Stomach (tissue), 9 donors: ENCODE results near the gene TSHZ2. TPM values are rescaled to one million over a fixed set of nuclear protein-coding genes. Genes with fewer than 3 reads are reported as not detected.

Experiments
- DNase-seq, 2 donors: peaks; one replicate each; pipeline versions ENCODE4 v3.0.0 to v3.0.0-alpha.2; 2013 to 2019
- H3K27ac ChIP-seq, 5 donors: fragments of 200-600 bp in 4 of 5; sonication (generic) in 4 of 5; one replicate each; pipeline ENCODE4 v1.5.1; 2013 to 2019; ENCODE audit warnings: mild to moderate bottlenecking in 1 of 5, moderate library complexity in 1 of 5
- H3K27me3 ChIP-seq, 3 donors: fragments of 200-600 bp; sonication (generic); one replicate each; pipeline ENCODE4 v1.5.1; 2017 to 2019; ENCODE audit warnings: mixed run types in 1 of 3
- H3K36me3 ChIP-seq, 4 donors: fragments of 200-600 bp; sonication (generic); 1 replicate in 3 of 4; 2 replicates in 1 of 4; pipeline ENCODE4 v1.5.1; 2016 to 2019
- H3K4me1 ChIP-seq, 4 donors: fragments of 200-600 bp; sonication (generic); one replicate each; pipeline ENCODE4 v1.5.1; 2016 to 2019
- H3K4me3 ChIP-seq, 4 donors: fragments of 200-600 bp; sonication (generic) in 3 of 4; one replicate each; pipeline ENCODE4 v1.5.1; 2016 to 2019; ENCODE audit warnings: mild to moderate bottlenecking in 1 of 4
- H3K9me3 ChIP-seq, 4 donors: fragments of 200-600 bp; sonication (generic); one replicate each; pipeline ENCODE4 v1.5.1; 2016 to 2019
- EP300 ChIP-seq: sonication (generic); formaldehyde crosslinking; IDR thresholded peaks from one replicate; pipeline ENCODE4 v1.6.1; 2017; ENCODE audit warnings: antibody characterized with exemption
- POLR2A ChIP-seq, 4 donors: fragments of 450-650 bp; IDR thresholded peaks; one replicate each; pipeline ENCODE4 v1.6.1; 2016; ENCODE audit warnings: antibody characterized with exemption in 4 of 4, control low read depth in 2 of 4, mild to moderate bottlenecking in 1 of 4, moderate library complexity in 1 of 4
- POLR2AphosphoS5 ChIP-seq, 3 donors: sonication (generic); formaldehyde crosslinking; IDR thresholded peaks; one replicate each; pipeline ENCODE4 v1.6.1; 2016; ENCODE audit warnings: antibody characterized with exemption in 3 of 3
- WGBS, 5 donors: extraction: QIAGEN DNeasy Blood & Tissue Kit in 3 of 5; methylation state at CpG; one replicate each; pipeline versions ENCODE4 v1.1.5 to v1.1.7; 2013 to 2018; 5-methylcytosine and 5-hydroxymethylcytosine counted together
- intact Hi-C: fragments of 100-400 bp; cut with DNase I; formaldehyde crosslinking; loops from one replicate; pipeline ENCODE4 v1.15.1; 2023; ENCODE audit warnings: low total_unique reads
- polyA plus RNA-seq, 3 donors: library from polyadenylated mRNA; stranded (reverse); fragments of 200-250 nt; gene quantifications; one replicate each; pipeline ENCODE4 v1.2.3, GENCODE V29; 2013
- total RNA-seq, 5 donors: library from RNA; depleted of rRNA; stranded (reverse); fragments of >200 nt; gene quantifications; one replicate each; pipeline versions ENCODE4 v1.1.0 to v1.2.3, GENCODE V29; 2014 to 2016
- TF ChIP-seq, protein P1 (sequence below), 7 experiments: fragments of 450-650 bp in 4 of 7; fragments of 200-600 bp in 3 of 7; sonication (generic) in 3 of 7; IDR thresholded peaks; one replicate each; pipeline ENCODE4 v1.5.1; 2016 to 2019; ENCODE audit warnings: antibody characterized with exemption in 7 of 7, control low read depth in 2 of 7, mild to moderate bottlenecking in 1 of 7
- donor health status: healthy with polysubstance abuse.
- donor health status: Bipolar disorder and iron deficiency.
- donor health status: healthy.

Gene TSHZ2
- total and polyA plus RNA-seq, 8 donors, result 2.9 to 20.5 (median 5.8) TPM

DNA sequence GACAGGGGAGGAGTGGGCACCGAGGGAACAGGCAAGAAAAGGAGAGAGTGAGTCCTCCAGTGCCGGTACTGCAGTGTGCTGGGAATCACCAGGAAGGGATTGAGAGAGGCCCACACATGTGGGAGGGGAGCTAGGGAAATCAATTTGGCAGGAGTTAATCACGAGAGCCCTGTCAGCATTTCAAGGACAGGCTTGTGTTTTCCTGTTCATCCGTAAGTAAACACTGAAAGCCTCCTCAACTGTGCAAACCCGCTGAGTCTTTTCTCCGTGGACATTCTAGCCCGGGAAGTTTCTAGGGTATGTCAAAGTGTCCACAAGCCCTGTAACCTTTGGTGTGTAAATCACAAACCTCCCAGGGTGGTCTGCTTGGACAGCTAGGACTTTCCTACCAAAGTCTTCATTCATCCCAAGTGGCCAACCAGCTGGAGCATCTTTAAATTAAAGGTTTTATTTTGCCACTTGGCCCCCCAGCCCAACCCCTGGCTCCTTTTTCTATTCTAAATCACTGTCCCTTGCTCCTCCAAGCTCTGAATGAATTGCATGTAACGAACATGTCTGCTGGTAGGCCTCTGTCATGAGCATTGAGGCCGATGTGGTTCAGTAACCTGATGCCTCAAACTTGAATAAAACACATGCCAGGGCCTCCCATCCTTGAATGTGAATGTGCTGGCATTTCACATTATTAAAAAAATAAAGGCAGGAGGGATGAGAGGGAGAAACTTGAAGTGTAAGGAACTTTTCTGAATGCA is 472.4 kb downstream of the TSHZ2 start:
- Histone ChIP-seq H3K9me3 (peaks cover 0 to 20% (median 14%) of the 10 kb centered on the region in 4 donors), H3K27ac (no peak overlapping the region)
- DNase-seq, result peak in 1 of 2 donors; percentile 69

DNA sequence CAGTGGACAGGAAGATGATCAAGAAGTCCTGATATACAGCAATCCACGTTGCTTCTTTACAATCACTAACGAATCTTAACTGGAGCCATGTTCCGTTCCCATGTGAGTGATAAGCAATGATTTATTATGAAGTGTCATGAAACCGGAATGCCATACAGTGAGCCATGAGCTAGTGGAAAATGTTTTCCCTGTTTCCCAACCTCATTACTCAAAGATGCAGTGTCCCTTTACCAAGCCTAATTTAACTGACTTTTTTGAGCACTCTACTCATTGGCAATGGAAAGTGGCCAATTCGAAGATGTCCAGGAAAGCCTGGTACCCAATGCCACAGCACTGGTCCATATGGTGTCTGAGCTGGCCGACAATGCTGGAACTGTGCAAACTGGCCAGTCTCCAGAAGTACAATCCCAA is 473.2 kb downstream of the TSHZ2 start:
- H3K4me1 ChIP-seq, result no peaks in the 10 kb centered on the region
- DNase-seq, result peak in 1 of 2 donors; percentile 59
- TF ChIP-seq POLR2AphosphoS5 (IDR thresholded peaks at IDR 0.05) (no peak), POLR2A (IDR thresholded peaks at IDR 0.05) (no peak), EP300 (no peak)
- TF ChIP-seq, protein P1, sequence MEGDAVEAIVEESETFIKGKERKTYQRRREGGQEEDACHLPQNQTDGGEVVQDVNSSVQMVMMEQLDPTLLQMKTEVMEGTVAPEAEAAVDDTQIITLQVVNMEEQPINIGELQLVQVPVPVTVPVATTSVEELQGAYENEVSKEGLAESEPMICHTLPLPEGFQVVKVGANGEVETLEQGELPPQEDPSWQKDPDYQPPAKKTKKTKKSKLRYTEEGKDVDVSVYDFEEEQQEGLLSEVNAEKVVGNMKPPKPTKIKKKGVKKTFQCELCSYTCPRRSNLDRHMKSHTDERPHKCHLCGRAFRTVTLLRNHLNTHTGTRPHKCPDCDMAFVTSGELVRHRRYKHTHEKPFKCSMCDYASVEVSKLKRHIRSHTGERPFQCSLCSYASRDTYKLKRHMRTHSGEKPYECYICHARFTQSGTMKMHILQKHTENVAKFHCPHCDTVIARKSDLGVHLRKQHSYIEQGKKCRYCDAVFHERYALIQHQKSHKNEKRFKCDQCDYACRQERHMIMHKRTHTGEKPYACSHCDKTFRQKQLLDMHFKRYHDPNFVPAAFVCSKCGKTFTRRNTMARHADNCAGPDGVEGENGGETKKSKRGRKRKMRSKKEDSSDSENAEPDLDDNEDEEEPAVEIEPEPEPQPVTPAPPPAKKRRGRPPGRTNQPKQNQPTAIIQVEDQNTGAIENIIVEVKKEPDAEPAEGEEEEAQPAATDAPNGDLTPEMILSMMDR (IDR thresholded peaks at IDR 0.05), result no peak
- WGBS, 5 donors, result 67 to 77% (median 68%) methylated on average over 6 of the region's 6 CpGs
- intact Hi-C loops, result no loop called here
- H3K36me3 ChIP-seq, result no peaks in the 10 kb centered on the region
- no peak overlapping the region for H3K4me3 ChIP-seq
- H3K27ac ChIP-seq, result no peak overlapping the region
- H3K9me3 ChIP-seq, result peaks cover 0 to 27% (median 18%) of the 10 kb centered on the region in 4 donors
- H3K27me3 ChIP-seq, result no peaks in the 10 kb centered on the region

More for the DNA sequence above, 472.4 kb downstream of the TSHZ2 start:
- WGBS, 5 donors, result 42 to 58% (median 51%) methylated on average over 9 of the region's 9 CpGs
- Histone ChIP-seq H3K27me3 (no peaks in the 10 kb centered on the region), H3K36me3 (no peaks in the 10 kb centered on the region), H3K4me3 (no peak overlapping the region), H3K4me1 (no peaks in the 10 kb centered on the region)
- intact Hi-C loops, result no loop called here
- TF ChIP-seq POLR2A (IDR thresholded peaks at IDR 0.05), result no peak
- no peak for TF ChIP-seq EP300
- TF ChIP-seq, protein P1 (IDR thresholded peaks at IDR 0.05), result no peak
- no peak for TF ChIP-seq POLR2AphosphoS5 (IDR thresholded peaks at IDR 0.05)

GRCh38 chr20:53445932-53446331 is 473.8 kb downstream of the TSHZ2 start:
- TF ChIP-seq EP300 (no peak), POLR2AphosphoS5 (IDR thresholded peaks at IDR 0.05) (no peak), POLR2A (IDR thresholded peaks at IDR 0.05) (no peak)
- TF ChIP-seq, protein P1 (IDR thresholded peaks at IDR 0.05), result no peak
- no peaks in the 10 kb centered on the region for H3K36me3 ChIP-seq
- no peak overlapping the region for H3K27ac ChIP-seq
- H3K4me3 ChIP-seq, result no peak overlapping the region
- peaks cover 0 to 31% (median 20%) of the 10 kb centered on the region in 4 donors for H3K9me3 ChIP-seq
- H3K4me1 ChIP-seq, result no peaks in the 10 kb centered on the region
- WGBS, 5 donors, result 79 to 88% (median 86%) methylated on average over 7 of the region's 7 CpGs
- no peaks in the 10 kb centered on the region for H3K27me3 ChIP-seq
- DNase-seq, result peak in 1 of 2 donors; percentile 20
- intact Hi-C loops, result no loop called here

DNA sequence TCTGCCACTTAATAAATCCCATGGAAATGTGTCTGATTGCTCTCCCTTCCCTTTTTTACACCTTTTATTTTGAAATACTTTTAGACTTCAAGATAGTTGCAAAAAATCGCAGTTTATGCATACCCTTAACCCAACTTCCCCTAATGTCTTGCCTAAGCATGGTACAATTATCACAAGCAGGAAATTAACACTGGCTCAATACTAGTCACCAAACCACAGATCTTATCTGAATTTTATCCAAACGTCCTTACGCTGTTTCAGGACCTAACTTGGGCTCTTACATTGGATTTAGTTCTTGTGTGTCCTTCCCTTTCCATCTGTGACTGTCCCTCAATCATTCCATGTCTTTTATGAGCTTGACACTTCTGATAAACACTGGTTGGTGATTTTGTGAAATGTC is 475.2 kb downstream of the TSHZ2 start:
- Histone ChIP-seq H3K27ac (no peak overlapping the region), H3K36me3 (no peaks in the 10 kb centered on the region), H3K27me3 (no peaks in the 10 kb centered on the region), H3K4me1 (no peaks in the 10 kb centered on the region), H3K9me3 (peaks cover 0 to 31% (median 20%) of the 10 kb centered on the region in 4 donors), H3K4me3 (no peak overlapping the region)
- no peak for DNase-seq
- no peak for TF ChIP-seq EP300
- TF ChIP-seq, protein P1 (IDR thresholded peaks at IDR 0.05), result no peak
- TF ChIP-seq POLR2A (IDR thresholded peaks at IDR 0.05), result no peak
- no peak for TF ChIP-seq POLR2AphosphoS5 (IDR thresholded peaks at IDR 0.05)
- intact Hi-C loops, result no loop called here
- WGBS, 5 donors, result 60 to 74% (median 66%) methylated on average over 3 of the region's 3 CpGs
